ENCODE results near the gene ESYT3. TPM values are rescaled to one million over a fixed set of nuclear protein-coding genes. Genes with fewer than 3 reads are reported as not detected.
"Not testable (repeated sequence)": the region's sequence is repeated elsewhere in the genome, so short reads cannot be mapped to it uniquely, and the experiment has no call there.

ESYT3 gene
- total RNA-seq, 2 experiments from 2014 or later, result 0.23 to 0.26 TPM

GRCh38 chr3:138451595-138452162 is 17.3 kb downstream of the ESYT3 start:
- no peak overlapping the region for H3K27ac Mint-ChIP-seq
- H3K4me3 Mint-ChIP-seq, result no peak overlapping the region
- DNase-seq (no peak), ATAC-seq (no peak)
- peaks cover 10% of the 10 kb centered on the region for H3K4me1 Mint-ChIP-seq
- H3K36me3 Mint-ChIP-seq, result no peaks in the 10 kb centered on the region
- H3K9me3 Mint-ChIP-seq (ENCODE audit: low read depth), result no peaks in the 10 kb centered on the region
- CTCF ChIA-PET, result no interaction called here
- no peaks in the 10 kb centered on the region for H3K27me3 Mint-ChIP-seq

- CTCF ChIA-PET, result no interaction called here
- H3K27ac Mint-ChIP-seq, result no peak overlapping the region
- H3K9me3 Mint-ChIP-seq (ENCODE audit: low read depth), result no peaks in the 10 kb centered on the region
- no peaks in the 10 kb centered on the region for H3K36me3 Mint-ChIP-seq
- H3K4me3 Mint-ChIP-seq, result no peak overlapping the region
- no peaks in the 10 kb centered on the region for H3K27me3 Mint-ChIP-seq
- ATAC-seq (no peak), DNase-seq (no peak)
- H3K4me1 Mint-ChIP-seq, result peaks cover 10% of the 10 kb centered on the region
Observed at GRCh38 chr3:138452436-138452835, 18.0 kb downstream of the ESYT3 start.

- H3K27ac Mint-ChIP-seq; H3K27me3 Mint-ChIP-seq; DNase-seq; H3K9me3 Mint-ChIP-seq (ENCODE audit: low read depth); ATAC-seq; H3K4me3 Mint-ChIP-seq; H3K36me3 Mint-ChIP-seq; CTCF ChIA-PET; H3K4me1 Mint-ChIP-seq: not testable (repeated sequence)
Observed at GRCh38 chr3:138453940-138454339, 19.5 kb downstream of the ESYT3 start.

GRCh38 chr3:138455801-138456716 is 21.6 kb downstream of the ESYT3 start:
- Mint-ChIP-seq H3K36me3 (no peaks in the 10 kb centered on the region), H3K4me3 (no peak overlapping the region), H3K4me1 (peaks cover 10% of the 10 kb centered on the region), H3K9me3 (ENCODE audit: low read depth) (no peaks in the 10 kb centered on the region), H3K27me3 (no peaks in the 10 kb centered on the region), H3K27ac (no peak overlapping the region)
- DNase-seq (no peak), ATAC-seq (no peak)
- CTCF ChIA-PET, result no interaction called here

GRCh38 chr3:138456961-138457862 is 22.8 kb downstream of the ESYT3 start:
- CTCF ChIA-PET, result no interaction called here
- peaks cover 10% of the 10 kb centered on the region for H3K4me1 Mint-ChIP-seq

GRCh38 chr3:138457863-138458735 is 23.7 kb downstream of the ESYT3 start:
- no peak for ATAC-seq
- Mint-ChIP-seq H3K27ac (no peak overlapping the region), H3K4me3 (no peak overlapping the region), H3K36me3 (no peaks in the 10 kb centered on the region), H3K4me1 (peaks cover 10% of the 10 kb centered on the region), H3K9me3 (ENCODE audit: low read depth) (no peaks in the 10 kb centered on the region), H3K27me3 (no peaks in the 10 kb centered on the region)
- DNase-seq, result peak; percentile 21
- CTCF ChIA-PET, result no interaction called here

More at GRCh38 chr3:138456961-138457862, 22.8 kb downstream of the ESYT3 start:
- Mint-ChIP-seq H3K27ac (no peak overlapping the region), H3K36me3 (no peaks in the 10 kb centered on the region), H3K4me3 (no peak overlapping the region), H3K9me3 (ENCODE audit: low read depth) (no peaks in the 10 kb centered on the region), H3K27me3 (no peaks in the 10 kb centered on the region)
- ATAC-seq (no peak), DNase-seq (no peak)

GRCh38 chr3:138458774-138459499 is 24.5 kb downstream of the ESYT3 start:
- ATAC-seq (no peak), DNase-seq (peak; percentile 28)
- CTCF ChIA-PET, result interaction anchor here (1.4 kb wide), 1 partner anchor 40 kb away, joined by 3 read pairs; no protein-coding TSS in a partner anchor
- Mint-ChIP-seq H3K36me3 (no peaks in the 10 kb centered on the region), H3K9me3 (ENCODE audit: low read depth) (no peaks in the 10 kb centered on the region), H3K27me3 (no peaks in the 10 kb centered on the region), H3K27ac (no peak overlapping the region), H3K4me3 (no peak overlapping the region), H3K4me1 (peaks cover 10% of the 10 kb centered on the region)

GRCh38 chr3:138459619-138460535 is 25.5 kb downstream of the ESYT3 start:
- CTCF ChIA-PET, result interaction anchor here (1.4 to 1.8 kb wide), 2 partner anchors 41 to 42 kb away, joined by 3 to 5 read pairs; no protein-coding TSS in a partner anchor
- H3K27ac Mint-ChIP-seq, result no peak overlapping the region
- peaks cover 10% of the 10 kb centered on the region for H3K4me1 Mint-ChIP-seq
- DNase-seq, result peak; percentile 28
- no peak for ATAC-seq
- no peaks in the 10 kb centered on the region for H3K9me3 Mint-ChIP-seq (ENCODE audit: low read depth)
- H3K27me3 Mint-ChIP-seq, result no peaks in the 10 kb centered on the region
- H3K4me3 Mint-ChIP-seq, result no peak overlapping the region
- no peaks in the 10 kb centered on the region for H3K36me3 Mint-ChIP-seq

GRCh38 chr3:138460536-138461205 is 26.3 kb downstream of the ESYT3 start:
- Mint-ChIP-seq H3K4me1 (peaks cover 8% of the 10 kb centered on the region), H3K9me3 (ENCODE audit: low read depth) (no peaks in the 10 kb centered on the region), H3K4me3 (no peak overlapping the region), H3K27ac (no peak overlapping the region), H3K36me3 (no peaks in the 10 kb centered on the region), H3K27me3 (no peaks in the 10 kb centered on the region)
- DNase-seq (peak; percentile 30), ATAC-seq (no peak)
- CTCF ChIA-PET, result interaction anchor here (1.4 to 1.8 kb wide), 2 partner anchors 42 to 43 kb away, joined by 3 to 5 read pairs; no protein-coding TSS in a partner anchor

- H3K4me1 Mint-ChIP-seq, result peaks cover 2% of the 10 kb centered on the region
- H3K27me3 Mint-ChIP-seq, result peaks cover 3% of the 10 kb centered on the region
- ATAC-seq, result no peak
- peak; percentile 25 for DNase-seq
- H3K36me3 Mint-ChIP-seq, result no peaks in the 10 kb centered on the region
- H3K9me3 Mint-ChIP-seq (ENCODE audit: low read depth), result no peaks in the 10 kb centered on the region
- H3K4me3 Mint-ChIP-seq, result no peak overlapping the region
- no peak overlapping the region for H3K27ac Mint-ChIP-seq
- CTCF ChIA-PET, result interaction anchor here (1.8 kb wide), 1 partner anchor 44 kb away, joined by 5 read pairs; no protein-coding TSS in a partner anchor
Observed at GRCh38 chr3:138461246-138461645, 26.8 kb downstream of the ESYT3 start.

GRCh38 chr3:138461896-138462295 is 27.5 kb downstream of the ESYT3 start:
- Mint-ChIP-seq H3K27me3 (peaks cover 3% of the 10 kb centered on the region), H3K4me3 (no peak overlapping the region), H3K9me3 (ENCODE audit: low read depth) (no peaks in the 10 kb centered on the region), H3K4me1 (no peaks in the 10 kb centered on the region), H3K36me3 (no peaks in the 10 kb centered on the region), H3K27ac (no peak overlapping the region)
- DNase-seq (peak; percentile 29), ATAC-seq (no peak)
- CTCF ChIA-PET, result no interaction called here

All from activated CD8-positive, alpha-beta memory T cell treated with anti-CD3 and anti-CD28 coated beads, Interleukin-2, amount 10 ng/mL, durations not matched to agents 7 days and 5 days (primary cell).